Loucy (cell line): Measurements from ENCODE around the gene CACNA2D1.

Experiments
- H2AFZ ChIP-seq: fragments of 200-600 bp; sonication (generic); 2 replicates; pipeline ENCODE4 v1.6.0; 2016; ENCODE audit warnings: antibody characterized with exemption, mild to moderate bottlenecking, low read length, moderate library complexity
- H3F3A ChIP-seq: fragments of 200-600 bp; 2 replicates; pipeline ENCODE4 v1.6.0; 2016; ENCODE audit warnings: antibody characterized with exemption, low read depth, mild to moderate bottlenecking
- H3K27me3 ChIP-seq: fragments of 200-600 bp; sonication (generic); 2 replicates; pipeline ENCODE4 v1.6.1; 2014; ENCODE audit warnings: low read length, mild to moderate bottlenecking; ENCODE audit not compliant: insufficient read depth, poor library complexity, severe bottlenecking
- H3K36me3 ChIP-seq: fragments of 200-600 bp; sonication (generic); 2 replicates; pipeline ENCODE4 v1.6.1; 2016; ENCODE audit warnings: low read length; ENCODE audit not compliant: insufficient read depth
- H3K4me1 ChIP-seq: fragments of 200-600 bp; sonication (generic); 2 replicates; pipeline ENCODE4 v1.5.1; 2014; ENCODE audit warnings: low read length, mild to moderate bottlenecking; ENCODE audit not compliant: insufficient read depth, poor library complexity, severe bottlenecking
- H3K4me2 ChIP-seq: fragments of 200-600 bp; sonication (generic); 2 replicates; pipeline ENCODE4 v1.6.0; 2014; ENCODE audit warnings: antibody characterized with exemption, low read length, low read depth, mild to moderate bottlenecking; ENCODE audit not compliant: poor library complexity, severe bottlenecking
- H3K4me3 ChIP-seq: fragments of 200-600 bp; sonication (generic); 2 replicates; pipeline ENCODE4 v1.5.1; 2014; ENCODE audit warnings: low read length, mild to moderate bottlenecking, mixed read lengths; ENCODE audit not compliant: poor library complexity, severe bottlenecking
- H3K79me2 ChIP-seq: fragments of 200-600 bp; sonication (generic); 2 replicates; pipeline ENCODE4 v1.6.1; 2014; ENCODE audit warnings: low read length; ENCODE audit not compliant: insufficient read depth
- H3K9ac ChIP-seq: fragments of 200-600 bp; sonication (generic); 2 replicates; pipeline ENCODE4 v1.6.0; 2014; ENCODE audit warnings: mild to moderate bottlenecking, low read depth, low read length, moderate library complexity; ENCODE audit not compliant: poor library complexity, severe bottlenecking
- H3K9me2 ChIP-seq: fragments of 200-600 bp; sonication (generic); replicated peaks from 2 replicates; pipeline ENCODE4 v1.6.1; 2016; ENCODE audit warnings: low read depth, low read length, mixed read lengths
- H3K9me3 ChIP-seq: fragments of 200-600 bp; sonication (generic); 2 replicates; pipeline ENCODE4 v1.6.1; 2014; ENCODE audit warnings: mild to moderate bottlenecking, antibody characterized with exemption, low read length, low read depth; ENCODE audit not compliant: insufficient read depth
- H4K20me1 ChIP-seq: fragments of 200-600 bp; sonication (generic); 2 replicates; pipeline ENCODE4 v1.6.0; 2014; ENCODE audit warnings: antibody characterized with exemption, low read length, mild to moderate bottlenecking; ENCODE audit not compliant: insufficient read depth, poor library complexity, severe bottlenecking
- EZH2phosphoT487 ChIP-seq: fragments of 200-600 bp; IDR thresholded peaks from 2 replicates; pipeline ENCODE4 v1.6.1; 2018; ENCODE audit warnings: antibody characterized with exemption, mild to moderate bottlenecking, moderate library complexity, borderline replicate concordance
- TF ChIP-seq, protein P1 (sequence below): fragments of 200-600 bp; sonication (generic); conservative IDR thresholded peaks from 2 replicates; pipeline ENCODE4 v1.5.1; 2014; ENCODE audit warnings: mild to moderate bottlenecking, antibody characterized with exemption, low read length

Gene CACNA2D1

DNA sequence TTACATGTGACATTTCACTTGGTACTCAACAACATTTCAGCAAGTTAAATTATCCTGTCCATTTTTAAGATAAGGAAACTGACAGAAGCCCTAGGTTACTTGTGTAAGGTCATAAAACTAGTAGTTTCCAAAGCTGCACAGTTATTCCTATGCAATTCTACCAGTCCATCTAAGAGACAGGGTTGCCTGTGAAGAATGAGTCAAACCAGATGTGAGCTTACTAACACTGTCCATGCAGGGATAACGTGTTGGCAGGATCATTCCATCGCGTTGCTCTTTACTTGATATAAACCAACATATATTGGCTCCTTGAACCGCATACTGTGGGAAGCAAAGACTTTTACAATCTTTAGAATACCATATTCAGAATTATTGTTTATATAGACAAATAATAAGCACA lies 392.8 kb downstream of the CACNA2D1 start:
- H4K20me1 ChIP-seq: no peaks in the 10 kb centered on the region
- no peak overlapping the region for H3K9ac ChIP-seq
- no peaks in the 10 kb centered on the region for H3K36me3 ChIP-seq
- no peak overlapping the region for H3K4me2 ChIP-seq
- no peaks in the 10 kb centered on the region for H3K27me3 ChIP-seq
- H3K4me3 ChIP-seq: no peak overlapping the region
- no peaks in the 10 kb centered on the region for H3F3A ChIP-seq
- H2AFZ ChIP-seq: no peak overlapping the region
- no peaks in the 10 kb centered on the region for H3K4me1 ChIP-seq
- H3K9me3 ChIP-seq: no peaks in the 10 kb centered on the region
- H3K79me2 ChIP-seq: no peaks in the 10 kb centered on the region
- H3K9me2 ChIP-seq: no peaks in the 10 kb centered on the region
- no peak for TF ChIP-seq EZH2phosphoT487
- TF ChIP-seq, protein P1, sequence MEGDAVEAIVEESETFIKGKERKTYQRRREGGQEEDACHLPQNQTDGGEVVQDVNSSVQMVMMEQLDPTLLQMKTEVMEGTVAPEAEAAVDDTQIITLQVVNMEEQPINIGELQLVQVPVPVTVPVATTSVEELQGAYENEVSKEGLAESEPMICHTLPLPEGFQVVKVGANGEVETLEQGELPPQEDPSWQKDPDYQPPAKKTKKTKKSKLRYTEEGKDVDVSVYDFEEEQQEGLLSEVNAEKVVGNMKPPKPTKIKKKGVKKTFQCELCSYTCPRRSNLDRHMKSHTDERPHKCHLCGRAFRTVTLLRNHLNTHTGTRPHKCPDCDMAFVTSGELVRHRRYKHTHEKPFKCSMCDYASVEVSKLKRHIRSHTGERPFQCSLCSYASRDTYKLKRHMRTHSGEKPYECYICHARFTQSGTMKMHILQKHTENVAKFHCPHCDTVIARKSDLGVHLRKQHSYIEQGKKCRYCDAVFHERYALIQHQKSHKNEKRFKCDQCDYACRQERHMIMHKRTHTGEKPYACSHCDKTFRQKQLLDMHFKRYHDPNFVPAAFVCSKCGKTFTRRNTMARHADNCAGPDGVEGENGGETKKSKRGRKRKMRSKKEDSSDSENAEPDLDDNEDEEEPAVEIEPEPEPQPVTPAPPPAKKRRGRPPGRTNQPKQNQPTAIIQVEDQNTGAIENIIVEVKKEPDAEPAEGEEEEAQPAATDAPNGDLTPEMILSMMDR: no peak

DNA sequence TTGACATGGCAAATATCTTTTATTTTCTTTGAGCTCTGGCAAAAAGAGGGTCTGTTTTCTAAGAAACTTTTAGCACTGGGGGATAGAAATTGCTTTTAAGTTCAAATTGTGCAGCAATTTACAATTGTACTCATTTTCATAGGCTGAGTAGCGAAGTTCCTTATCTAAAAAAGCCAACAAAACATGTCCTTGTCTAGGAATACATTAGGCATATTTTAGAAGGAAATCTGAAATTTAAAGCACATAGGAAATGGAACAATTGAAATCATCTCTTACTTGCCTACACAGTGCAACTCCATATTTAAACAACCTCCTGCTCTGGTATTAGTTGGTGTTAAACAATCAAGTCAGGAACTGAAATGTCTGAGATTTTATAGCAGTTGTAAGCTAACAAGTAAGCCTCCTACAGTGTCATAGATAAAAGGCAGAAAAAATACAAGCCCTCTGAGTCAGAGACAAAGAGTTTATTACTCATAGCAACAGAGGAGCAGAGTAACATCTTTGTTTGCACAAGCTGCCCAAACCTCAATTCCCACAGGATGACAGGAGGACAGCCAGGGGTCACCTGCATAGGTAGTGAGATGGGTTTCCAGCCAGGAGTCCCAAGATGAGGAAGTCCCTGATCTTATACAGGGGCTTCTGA lies 393.6 kb downstream of the CACNA2D1 start:
- H3K4me2 ChIP-seq: no peak overlapping the region
- H3K4me3 ChIP-seq: no peak overlapping the region

DNA sequence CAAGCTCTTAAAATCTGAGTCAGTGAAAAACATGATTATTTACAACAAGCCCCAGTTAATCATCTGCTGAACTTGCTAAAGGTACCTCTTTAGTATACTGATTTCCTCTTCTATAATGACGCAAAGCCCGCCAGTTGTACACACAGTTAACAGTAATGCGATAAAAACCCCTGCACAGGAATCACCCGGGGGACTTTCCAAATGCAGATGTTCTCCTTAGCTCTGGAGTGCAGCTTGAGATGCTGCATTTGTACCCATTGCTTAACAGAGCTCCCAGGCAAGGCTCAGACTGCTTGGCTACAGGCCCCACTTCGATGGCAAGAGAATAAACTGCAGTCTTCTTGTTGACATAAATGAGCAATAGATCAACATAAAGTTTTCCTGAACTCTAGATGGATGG lies 394.1 kb downstream of the CACNA2D1 start:
- TF ChIP-seq, protein P1: no peak
- Histone ChIP-seq H3K4me3 (no peak overlapping the region), H3K9me3 (no peaks in the 10 kb centered on the region), H3K4me1 (no peaks in the 10 kb centered on the region), H3K27me3 (no peaks in the 10 kb centered on the region), H3K79me2 (no peaks in the 10 kb centered on the region), H3K9ac (no peak overlapping the region), H3K36me3 (no peaks in the 10 kb centered on the region), H2AFZ (no peak overlapping the region), H3K9me2 (no peaks in the 10 kb centered on the region), H3K4me2 (no peak overlapping the region), H4K20me1 (no peaks in the 10 kb centered on the region), H3F3A (no peaks in the 10 kb centered on the region)

More for the DNA sequence above, 393.6 kb downstream of the CACNA2D1 start:
- Histone ChIP-seq H3K36me3 (no peaks in the 10 kb centered on the region), H4K20me1 (no peaks in the 10 kb centered on the region), H3K79me2 (no peaks in the 10 kb centered on the region), H3F3A (no peaks in the 10 kb centered on the region), H3K27me3 (no peaks in the 10 kb centered on the region), H3K9me3 (no peaks in the 10 kb centered on the region), H2AFZ (no peak overlapping the region), H3K9me2 (no peaks in the 10 kb centered on the region), H3K4me1 (no peaks in the 10 kb centered on the region), H3K9ac (no peak overlapping the region)
- TF ChIP-seq EZH2phosphoT487: no peak
- TF ChIP-seq, protein P1: no peak
